Measurements from ENCODE around the gene MTOR.

DNA sequence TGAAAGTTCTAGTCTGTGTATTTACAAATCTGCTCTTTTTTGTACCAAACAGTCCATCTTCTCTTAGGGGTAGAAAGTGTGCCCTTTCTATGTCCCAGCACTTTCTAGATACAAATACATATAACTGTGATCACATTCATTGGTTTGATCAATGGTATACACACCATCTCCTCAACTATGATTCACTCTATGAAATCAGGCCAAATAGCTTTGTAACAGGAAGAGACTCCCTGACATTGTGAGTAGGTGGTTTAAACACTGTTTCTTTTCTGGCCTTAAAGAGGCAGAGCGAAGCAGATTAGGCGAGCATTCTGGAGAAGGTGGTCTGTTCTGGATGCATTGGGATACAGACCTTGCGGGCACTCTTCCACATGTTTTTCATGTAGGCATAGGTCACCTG lies 123.4 kb downstream of the MTOR start:
- TF ChIP-seq EZH2 (IDR thresholded peaks at IDR 0.05; ENCODE audit: borderline replicate concordance) (no peak), CTCF (IDR thresholded peaks at IDR 0.05; ENCODE audit: poor library complexity) (no peak)
